HepG2 (cell line): ENCODE measurements around the gene TMEM74B. TPM values are rescaled to one million over a fixed set of nuclear protein-coding genes. Genes with fewer than 3 reads are reported as not detected.

ENCODE experiments used
- ISL2 ChIP-seq: sonication (generic); formaldehyde crosslinking; IDR thresholded peaks from 2 replicates; pipeline ENCODE4 v1.5.0; 2020; ENCODE audit warnings: missing genetic modification reagents
- MAF1 ChIP-seq: sonication (generic); formaldehyde crosslinking; IDR thresholded peaks from 2 replicates; pipeline ENCODE4 v1.5.0; 2020; ENCODE audit warnings: missing genetic modification reagents, borderline replicate concordance
- ZFP37 ChIP-seq: sonication (generic); formaldehyde crosslinking; IDR thresholded peaks from 2 replicates; pipeline ENCODE4 v1.4.0; 2020; ENCODE audit warnings: missing genetic modification reagents, borderline replicate concordance
- ZNF331 ChIP-seq: sonication (generic); formaldehyde crosslinking; IDR thresholded peaks from 2 replicates; pipeline ENCODE4 v1.4.0; 2020; ENCODE audit warnings: missing genetic modification reagents
- ZNF781 ChIP-seq: sonication (generic); formaldehyde crosslinking; IDR thresholded peaks from 2 replicates; pipeline ENCODE4 v1.5.1; 2020; ENCODE audit warnings: borderline replicate concordance, mild to moderate bottlenecking, missing genetic modification reagents; ENCODE audit errors: not compliant biosample characterization
- polyA plus RNA-seq, 8 experiments: library from polyadenylated mRNA; depleted of rRNA in 3 of 8; stranded (reverse) in 7 of 8; unstranded in 1 of 8; fragments of >200 nt; fragmentation: Illumina TruSeq in 4 of 8; extraction: Trizol in 4 of 8; gene quantifications; 2 replicates each; pipeline versions ENCODE4 v1.2.1 to v1.2.3, GENCODE V29; 2011 to 2016; ENCODE audit warnings: low read depth in 4 of 8, missing spikeins in 1 of 8, mixed read lengths in 1 of 8; ENCODE audit not compliant: insufficient read depth in 1 of 8
- total RNA-seq, 5 experiments: library from RNA; depleted of rRNA; stranded (reverse); fragments of >200 nt; fragmentation: Illumina TruSeq; extraction: Trizol; gene quantifications; 2 replicates each; pipeline ENCODE4 v1.2.3, GENCODE V29; 2016; ENCODE audit warnings: low read depth in 1 of 5
- TF ChIP-seq, protein P1 (sequence below): sonication (generic); formaldehyde crosslinking; IDR thresholded peaks from 2 replicates; pipeline ENCODE4 v1.5.1; 2020; ENCODE audit warnings: mild to moderate bottlenecking, missing genetic modification reagents, borderline replicate concordance
- TF ChIP-seq, protein P2 (sequence below): sonication (generic); formaldehyde crosslinking; IDR thresholded peaks from 2 replicates; pipeline ENCODE4 v1.9.0; 2021; ENCODE audit warnings: mild to moderate bottlenecking, missing genetic modification reagents
- TF ChIP-seq, protein P3 (sequence below): sonication (generic); formaldehyde crosslinking; IDR thresholded peaks from 2 replicates; pipeline ENCODE4 v1.4.0; 2020; ENCODE audit warnings: missing genetic modification reagents
- TF ChIP-seq, protein P4 (sequence below): sonication (generic); formaldehyde crosslinking; IDR thresholded peaks from 2 replicates; pipeline ENCODE4 v1.4.0; 2020; ENCODE audit warnings: mild to moderate bottlenecking, missing genetic modification reagents, borderline replicate concordance

The TMEM74B gene
- total and polyA plus RNA-seq, 2 of the 13 experiments (the other 11 are each of a cell fraction or from before 2014, with no cell fraction given) = 4.7 to 18.4 TPM

DNA sequence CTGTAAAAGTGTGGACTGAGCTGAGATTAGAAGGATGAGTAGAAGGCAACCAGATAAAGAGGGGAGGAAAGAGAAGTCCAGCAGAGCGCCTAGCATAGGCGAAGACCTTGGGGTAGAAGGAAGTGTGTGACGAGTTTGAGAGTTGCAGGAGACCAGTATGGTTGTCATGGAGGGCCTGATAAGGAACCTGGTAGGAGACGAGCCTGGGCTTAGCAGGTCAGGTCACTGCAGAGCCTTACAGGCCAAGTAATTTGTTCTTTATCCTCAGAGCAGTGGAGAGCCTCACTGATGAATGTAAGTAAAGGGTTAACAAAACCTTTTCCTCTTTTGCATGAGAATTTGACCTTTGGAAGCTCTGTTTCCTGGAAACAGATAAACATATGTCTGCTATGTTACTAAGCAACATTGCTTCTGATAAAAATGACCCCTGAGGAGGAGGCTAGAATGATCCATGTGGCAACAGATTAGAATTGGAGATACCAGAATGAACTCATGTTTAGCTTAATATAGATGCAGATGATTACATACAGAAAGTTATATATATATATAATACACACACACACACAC, 2.9 kb upstream of the TMEM74B start (continued):
- TF ChIP-seq, protein P1, sequence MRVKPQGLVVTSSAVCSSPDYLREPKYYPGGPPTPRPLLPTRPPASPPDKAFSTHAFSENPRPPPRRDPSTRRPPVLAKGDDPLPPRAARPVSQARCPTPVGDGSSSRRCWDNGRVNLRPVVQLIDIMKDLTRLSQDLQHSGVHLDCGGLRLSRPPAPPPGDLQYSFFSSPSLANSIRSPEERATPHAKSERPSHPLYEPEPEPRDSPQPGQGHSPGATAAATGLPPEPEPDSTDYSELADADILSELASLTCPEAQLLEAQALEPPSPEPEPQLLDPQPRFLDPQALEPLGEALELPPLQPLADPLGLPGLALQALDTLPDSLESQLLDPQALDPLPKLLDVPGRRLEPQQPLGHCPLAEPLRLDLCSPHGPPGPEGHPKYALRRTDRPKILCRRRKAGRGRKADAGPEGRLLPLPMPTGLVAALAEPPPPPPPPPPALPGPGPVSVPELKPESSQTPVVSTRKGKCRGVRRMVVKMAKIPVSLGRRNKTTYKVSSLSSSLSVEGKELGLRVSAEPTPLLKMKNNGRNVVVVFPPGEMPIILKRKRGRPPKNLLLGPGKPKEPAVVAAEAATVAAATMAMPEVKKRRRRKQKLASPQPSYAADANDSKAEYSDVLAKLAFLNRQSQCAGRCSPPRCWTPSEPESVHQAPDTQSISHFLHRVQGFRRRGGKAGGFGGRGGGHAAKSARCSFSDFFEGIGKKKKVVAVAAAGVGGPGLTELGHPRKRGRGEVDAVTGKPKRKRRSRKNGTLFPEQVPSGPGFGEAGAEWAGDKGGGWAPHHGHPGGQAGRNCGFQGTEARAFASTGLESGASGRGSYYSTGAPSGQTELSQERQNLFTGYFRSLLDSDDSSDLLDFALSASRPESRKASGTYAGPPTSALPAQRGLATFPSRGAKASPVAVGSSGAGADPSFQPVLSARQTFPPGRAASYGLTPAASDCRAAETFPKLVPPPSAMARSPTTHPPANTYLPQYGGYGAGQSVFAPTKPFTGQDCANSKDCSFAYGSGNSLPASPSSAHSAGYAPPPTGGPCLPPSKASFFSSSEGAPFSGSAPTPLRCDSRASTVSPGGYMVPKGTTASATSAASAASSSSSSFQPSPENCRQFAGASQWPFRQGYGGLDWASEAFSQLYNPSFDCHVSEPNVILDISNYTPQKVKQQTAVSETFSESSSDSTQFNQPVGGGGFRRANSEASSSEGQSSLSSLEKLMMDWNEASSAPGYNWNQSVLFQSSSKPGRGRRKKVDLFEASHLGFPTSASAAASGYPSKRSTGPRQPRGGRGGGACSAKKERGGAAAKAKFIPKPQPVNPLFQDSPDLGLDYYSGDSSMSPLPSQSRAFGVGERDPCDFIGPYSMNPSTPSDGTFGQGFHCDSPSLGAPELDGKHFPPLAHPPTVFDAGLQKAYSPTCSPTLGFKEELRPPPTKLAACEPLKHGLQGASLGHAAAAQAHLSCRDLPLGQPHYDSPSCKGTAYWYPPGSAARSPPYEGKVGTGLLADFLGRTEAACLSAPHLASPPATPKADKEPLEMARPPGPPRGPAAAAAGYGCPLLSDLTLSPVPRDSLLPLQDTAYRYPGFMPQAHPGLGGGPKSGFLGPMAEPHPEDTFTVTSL (CRISPR knock-in tag) = no peak
- TF ChIP-seq ZNF331 (CRISPR knock-in tag) = 0 out of 2 replicates have a peak, but pooled peaks have one; percentile 11
- TF ChIP-seq MAF1 (CRISPR knock-in tag) = no peak
- TF ChIP-seq, protein P2, sequence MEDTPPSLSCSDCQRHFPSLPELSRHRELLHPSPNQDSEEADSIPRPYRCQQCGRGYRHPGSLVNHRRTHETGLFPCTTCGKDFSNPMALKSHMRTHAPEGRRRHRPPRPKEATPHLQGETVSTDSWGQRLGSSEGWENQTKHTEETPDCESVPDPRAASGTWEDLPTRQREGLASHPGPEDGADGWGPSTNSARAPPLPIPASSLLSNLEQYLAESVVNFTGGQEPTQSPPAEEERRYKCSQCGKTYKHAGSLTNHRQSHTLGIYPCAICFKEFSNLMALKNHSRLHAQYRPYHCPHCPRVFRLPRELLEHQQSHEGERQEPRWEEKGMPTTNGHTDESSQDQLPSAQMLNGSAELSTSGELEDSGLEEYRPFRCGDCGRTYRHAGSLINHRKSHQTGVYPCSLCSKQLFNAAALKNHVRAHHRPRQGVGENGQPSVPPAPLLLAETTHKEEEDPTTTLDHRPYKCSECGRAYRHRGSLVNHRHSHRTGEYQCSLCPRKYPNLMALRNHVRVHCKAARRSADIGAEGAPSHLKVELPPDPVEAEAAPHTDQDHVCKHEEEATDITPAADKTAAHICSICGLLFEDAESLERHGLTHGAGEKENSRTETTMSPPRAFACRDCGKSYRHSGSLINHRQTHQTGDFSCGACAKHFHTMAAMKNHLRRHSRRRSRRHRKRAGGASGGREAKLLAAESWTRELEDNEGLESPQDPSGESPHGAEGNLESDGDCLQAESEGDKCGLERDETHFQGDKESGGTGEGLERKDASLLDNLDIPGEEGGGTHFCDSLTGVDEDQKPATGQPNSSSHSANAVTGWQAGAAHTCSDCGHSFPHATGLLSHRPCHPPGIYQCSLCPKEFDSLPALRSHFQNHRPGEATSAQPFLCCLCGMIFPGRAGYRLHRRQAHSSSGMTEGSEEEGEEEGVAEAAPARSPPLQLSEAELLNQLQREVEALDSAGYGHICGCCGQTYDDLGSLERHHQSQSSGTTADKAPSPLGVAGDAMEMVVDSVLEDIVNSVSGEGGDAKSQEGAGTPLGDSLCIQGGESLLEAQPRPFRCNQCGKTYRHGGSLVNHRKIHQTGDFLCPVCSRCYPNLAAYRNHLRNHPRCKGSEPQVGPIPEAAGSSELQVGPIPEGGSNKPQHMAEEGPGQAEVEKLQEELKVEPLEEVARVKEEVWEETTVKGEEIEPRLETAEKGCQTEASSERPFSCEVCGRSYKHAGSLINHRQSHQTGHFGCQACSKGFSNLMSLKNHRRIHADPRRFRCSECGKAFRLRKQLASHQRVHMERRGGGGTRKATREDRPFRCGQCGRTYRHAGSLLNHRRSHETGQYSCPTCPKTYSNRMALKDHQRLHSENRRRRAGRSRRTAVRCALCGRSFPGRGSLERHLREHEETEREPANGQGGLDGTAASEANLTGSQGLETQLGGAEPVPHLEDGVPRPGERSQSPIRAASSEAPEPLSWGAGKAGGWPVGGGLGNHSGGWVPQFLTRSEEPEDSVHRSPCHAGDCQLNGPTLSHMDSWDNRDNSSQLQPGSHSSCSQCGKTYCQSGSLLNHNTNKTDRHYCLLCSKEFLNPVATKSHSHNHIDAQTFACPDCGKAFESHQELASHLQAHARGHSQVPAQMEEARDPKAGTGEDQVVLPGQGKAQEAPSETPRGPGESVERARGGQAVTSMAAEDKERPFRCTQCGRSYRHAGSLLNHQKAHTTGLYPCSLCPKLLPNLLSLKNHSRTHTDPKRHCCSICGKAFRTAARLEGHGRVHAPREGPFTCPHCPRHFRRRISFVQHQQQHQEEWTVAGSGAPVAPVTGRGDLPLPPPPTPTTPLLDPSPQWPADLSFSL (CRISPR knock-in tag) = no peak
- TF ChIP-seq ZNF781 (CRISPR knock-in tag) = no peak
- no peak for TF ChIP-seq ISL2 (CRISPR knock-in tag)
- TF ChIP-seq, protein P3, sequence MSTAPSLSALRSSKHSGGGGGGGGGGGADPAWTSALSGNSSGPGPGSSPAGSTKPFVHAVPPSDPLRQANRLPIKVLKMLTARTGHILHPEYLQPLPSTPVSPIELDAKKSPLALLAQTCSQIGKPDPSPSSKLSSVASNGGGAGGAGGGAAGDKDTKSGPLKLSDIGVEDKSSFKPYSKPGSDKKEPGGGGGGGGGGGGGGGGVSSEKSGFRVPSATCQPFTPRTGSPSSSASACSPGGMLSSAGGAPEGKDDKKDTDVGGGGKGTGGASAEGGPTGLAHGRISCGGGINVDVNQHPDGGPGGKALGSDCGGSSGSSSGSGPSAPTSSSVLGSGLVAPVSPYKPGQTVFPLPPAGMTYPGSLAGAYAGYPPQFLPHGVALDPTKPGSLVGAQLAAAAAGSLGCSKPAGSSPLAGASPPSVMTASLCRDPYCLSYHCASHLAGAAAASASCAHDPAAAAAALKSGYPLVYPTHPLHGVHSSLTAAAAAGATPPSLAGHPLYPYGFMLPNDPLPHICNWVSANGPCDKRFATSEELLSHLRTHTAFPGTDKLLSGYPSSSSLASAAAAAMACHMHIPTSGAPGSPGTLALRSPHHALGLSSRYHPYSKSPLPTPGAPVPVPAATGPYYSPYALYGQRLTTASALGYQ (CRISPR knock-in tag) = no peak
- TF ChIP-seq, protein P4, sequence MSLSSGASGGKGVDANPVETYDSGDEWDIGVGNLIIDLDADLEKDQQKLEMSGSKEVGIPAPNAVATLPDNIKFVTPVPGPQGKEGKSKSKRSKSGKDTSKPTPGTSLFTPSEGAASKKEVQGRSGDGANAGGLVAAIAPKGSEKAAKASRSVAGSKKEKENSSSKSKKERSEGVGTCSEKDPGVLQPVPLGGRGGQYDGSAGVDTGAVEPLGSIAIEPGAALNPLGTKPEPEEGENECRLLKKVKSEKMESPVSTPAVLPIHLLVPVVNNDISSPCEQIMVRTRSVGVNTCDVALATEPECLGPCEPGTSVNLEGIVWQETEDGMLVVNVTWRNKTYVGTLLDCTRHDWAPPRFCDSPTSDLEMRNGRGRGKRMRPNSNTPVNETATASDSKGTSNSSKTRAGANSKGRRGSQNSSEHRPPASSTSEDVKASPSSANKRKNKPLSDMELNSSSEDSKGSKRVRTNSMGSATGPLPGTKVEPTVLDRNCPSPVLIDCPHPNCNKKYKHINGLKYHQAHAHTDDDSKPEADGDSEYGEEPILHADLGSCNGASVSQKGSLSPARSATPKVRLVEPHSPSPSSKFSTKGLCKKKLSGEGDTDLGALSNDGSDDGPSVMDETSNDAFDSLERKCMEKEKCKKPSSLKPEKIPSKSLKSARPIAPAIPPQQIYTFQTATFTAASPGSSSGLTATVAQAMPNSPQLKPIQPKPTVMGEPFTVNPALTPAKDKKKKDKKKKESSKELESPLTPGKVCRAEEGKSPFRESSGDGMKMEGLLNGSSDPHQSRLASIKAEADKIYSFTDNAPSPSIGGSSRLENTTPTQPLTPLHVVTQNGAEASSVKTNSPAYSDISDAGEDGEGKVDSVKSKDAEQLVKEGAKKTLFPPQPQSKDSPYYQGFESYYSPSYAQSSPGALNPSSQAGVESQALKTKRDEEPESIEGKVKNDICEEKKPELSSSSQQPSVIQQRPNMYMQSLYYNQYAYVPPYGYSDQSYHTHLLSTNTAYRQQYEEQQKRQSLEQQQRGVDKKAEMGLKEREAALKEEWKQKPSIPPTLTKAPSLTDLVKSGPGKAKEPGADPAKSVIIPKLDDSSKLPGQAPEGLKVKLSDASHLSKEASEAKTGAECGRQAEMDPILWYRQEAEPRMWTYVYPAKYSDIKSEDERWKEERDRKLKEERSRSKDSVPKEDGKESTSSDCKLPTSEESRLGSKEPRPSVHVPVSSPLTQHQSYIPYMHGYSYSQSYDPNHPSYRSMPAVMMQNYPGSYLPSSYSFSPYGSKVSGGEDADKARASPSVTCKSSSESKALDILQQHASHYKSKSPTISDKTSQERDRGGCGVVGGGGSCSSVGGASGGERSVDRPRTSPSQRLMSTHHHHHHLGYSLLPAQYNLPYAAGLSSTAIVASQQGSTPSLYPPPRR (CRISPR knock-in tag) = 0 out of 2 replicates have a peak, but pooled peaks have one; percentile 12
- TF ChIP-seq ZFP37 (CRISPR knock-in tag) = no peak
